Measurements from ENCODE around the gene EHD3. TPM values are rescaled to one million over a fixed set of nuclear protein-coding genes. Genes with fewer than 3 reads are reported as not detected.

Gene EHD3
- total RNA-seq, 1 donor from 2014 or later: 3.9 TPM

DNA sequence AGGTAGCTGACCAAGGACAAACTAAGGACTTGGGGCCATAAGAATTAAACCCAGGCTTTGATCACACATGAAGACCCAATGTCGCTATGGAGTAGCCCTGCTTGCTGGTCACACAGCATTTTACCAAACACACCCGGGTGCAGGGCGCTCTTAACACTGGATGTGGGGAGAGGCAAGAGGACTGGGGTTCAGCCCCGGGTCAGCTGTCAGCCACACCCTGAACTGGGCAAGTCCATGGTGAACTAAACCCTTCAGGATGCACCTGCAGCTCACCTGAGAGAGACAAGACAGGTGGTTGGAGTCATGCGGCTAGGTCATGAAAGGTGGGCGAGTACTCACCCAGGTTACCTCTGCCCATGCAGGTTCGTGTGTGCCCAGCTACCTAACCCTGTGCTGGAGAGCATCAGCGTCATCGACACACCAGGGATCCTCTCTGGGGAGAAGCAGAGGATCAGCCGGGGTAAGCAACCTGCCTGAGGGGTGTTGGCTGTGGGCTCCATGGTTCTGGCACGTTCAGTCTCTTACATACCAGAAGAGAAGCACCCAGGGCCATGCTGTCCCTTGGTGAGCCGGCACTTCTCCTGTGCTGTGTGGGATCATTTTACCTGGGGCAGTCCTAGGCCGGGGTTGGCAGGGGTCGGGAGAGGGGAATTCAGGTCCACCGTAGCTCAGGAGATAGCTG lies 15.2 kb downstream of the EHD3 start:
- H3K4me3 ChIP-seq: no peak overlapping the region
- no peak overlapping the region for H3K4me2 ChIP-seq
- no peak overlapping the region for H3K9ac ChIP-seq
- TF ChIP-seq EZH2 (IDR thresholded peaks at IDR 0.05) (no peak), EZH2phosphoT487 (IDR thresholded peaks at IDR 0.05) (no peak)
- TF ChIP-seq, protein P1, sequence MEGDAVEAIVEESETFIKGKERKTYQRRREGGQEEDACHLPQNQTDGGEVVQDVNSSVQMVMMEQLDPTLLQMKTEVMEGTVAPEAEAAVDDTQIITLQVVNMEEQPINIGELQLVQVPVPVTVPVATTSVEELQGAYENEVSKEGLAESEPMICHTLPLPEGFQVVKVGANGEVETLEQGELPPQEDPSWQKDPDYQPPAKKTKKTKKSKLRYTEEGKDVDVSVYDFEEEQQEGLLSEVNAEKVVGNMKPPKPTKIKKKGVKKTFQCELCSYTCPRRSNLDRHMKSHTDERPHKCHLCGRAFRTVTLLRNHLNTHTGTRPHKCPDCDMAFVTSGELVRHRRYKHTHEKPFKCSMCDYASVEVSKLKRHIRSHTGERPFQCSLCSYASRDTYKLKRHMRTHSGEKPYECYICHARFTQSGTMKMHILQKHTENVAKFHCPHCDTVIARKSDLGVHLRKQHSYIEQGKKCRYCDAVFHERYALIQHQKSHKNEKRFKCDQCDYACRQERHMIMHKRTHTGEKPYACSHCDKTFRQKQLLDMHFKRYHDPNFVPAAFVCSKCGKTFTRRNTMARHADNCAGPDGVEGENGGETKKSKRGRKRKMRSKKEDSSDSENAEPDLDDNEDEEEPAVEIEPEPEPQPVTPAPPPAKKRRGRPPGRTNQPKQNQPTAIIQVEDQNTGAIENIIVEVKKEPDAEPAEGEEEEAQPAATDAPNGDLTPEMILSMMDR (IDR thresholded peaks at IDR 0.05): no peak
- no peaks in the 10 kb centered on the region for H3K9me3 Mint-ChIP-seq
- H3K27me3 Mint-ChIP-seq (ENCODE audit: insufficient read depth, low read depth): peaks cover 6% of the 10 kb centered on the region
- H3K4me1 ChIP-seq: no peaks in the 10 kb centered on the region
- H3F3A ChIP-seq (ENCODE audit: low read depth): no peaks in the 10 kb centered on the region
- no peaks in the 10 kb centered on the region for H4K20me1 ChIP-seq (ENCODE audit: low read depth)
- no peaks in the 10 kb centered on the region for H3K79me2 ChIP-seq (ENCODE audit: low read depth)
- no peaks in the 10 kb centered on the region for H3K27me3 ChIP-seq
- no peak overlapping the region for H2AFZ ChIP-seq (replicated peaks)
- H3K27ac ChIP-seq: no peak overlapping the region
- H3K9me3 ChIP-seq (ENCODE audit: low read depth): no peaks in the 10 kb centered on the region
- no peaks in the 10 kb centered on the region for H3K36me3 ChIP-seq
- no peak for DNase-seq (ENCODE audit: low spot score)
- H3K36me3 Mint-ChIP-seq: peaks cover 4% of the 10 kb centered on the region
- H3K4me3 Mint-ChIP-seq: no peak overlapping the region
- no peaks in the 10 kb centered on the region for H3K4me1 Mint-ChIP-seq
- no peak overlapping the region for H3K27ac Mint-ChIP-seq

DNA sequence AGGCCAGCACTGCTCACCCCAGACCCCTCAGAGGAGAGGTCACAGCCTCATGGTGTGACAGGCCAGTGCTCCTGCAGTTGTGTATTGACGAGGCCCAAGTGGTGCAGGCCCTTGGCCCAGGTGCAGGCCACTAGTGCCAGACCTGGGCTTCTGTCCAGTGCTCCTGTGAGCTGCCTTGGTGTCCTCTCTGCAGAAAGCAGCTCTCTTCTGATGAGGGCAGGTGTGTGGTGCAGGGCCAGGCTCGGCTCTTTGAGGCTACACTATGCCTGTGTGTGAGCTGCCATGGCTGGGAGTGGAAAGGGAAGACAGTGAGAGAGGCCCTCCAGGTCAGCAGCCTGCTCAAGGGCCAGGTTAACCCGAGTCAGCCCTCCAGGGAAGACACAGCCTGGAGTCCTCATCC lies 17.1 kb downstream of the EHD3 start:
- peaks cover 6% of the 10 kb centered on the region for H3K27me3 Mint-ChIP-seq (ENCODE audit: insufficient read depth, low read depth)

DNA sequence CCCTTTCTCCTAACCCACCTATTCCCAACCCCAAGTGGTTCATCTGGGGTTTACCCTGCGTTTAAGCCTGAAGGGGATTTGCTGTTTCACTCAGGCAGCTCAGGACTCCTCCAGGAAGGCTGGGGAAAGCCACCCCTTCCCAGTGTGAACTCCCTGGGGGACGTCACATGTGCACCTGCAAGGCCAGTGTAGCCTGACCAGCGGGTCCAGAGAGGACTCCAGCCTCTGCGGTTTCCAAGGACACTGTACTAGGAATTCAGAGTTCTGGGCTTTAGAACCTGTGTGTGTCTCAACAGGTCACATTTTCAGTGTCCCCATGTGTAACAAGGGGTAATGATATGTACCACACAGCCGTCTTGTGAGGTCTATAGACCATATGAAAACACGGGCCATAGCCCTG lies 17.9 kb downstream of the EHD3 start:
- Histone ChIP-seq H3K79me2 (ENCODE audit: low read depth) (no peaks in the 10 kb centered on the region), H3K27ac (no peak overlapping the region), H3K4me1 (peaks cover 5% of the 10 kb centered on the region), H3F3A (ENCODE audit: low read depth) (peaks cover 7% of the 10 kb centered on the region), H3K27me3 (no peaks in the 10 kb centered on the region), H4K20me1 (ENCODE audit: low read depth) (no peaks in the 10 kb centered on the region), H3K4me3 (no peak overlapping the region), H2AFZ (replicated peaks) (no peak overlapping the region), H3K4me2 (no peak overlapping the region), H3K9ac (no peak overlapping the region), H3K36me3 (no peaks in the 10 kb centered on the region), H3K9me3 (ENCODE audit: low read depth) (no peaks in the 10 kb centered on the region)
- H3K9me3 Mint-ChIP-seq: no peaks in the 10 kb centered on the region
- H3K4me3 Mint-ChIP-seq: no peak overlapping the region
- H3K4me1 Mint-ChIP-seq: peaks cover 9% of the 10 kb centered on the region
- no peak for TF ChIP-seq EZH2phosphoT487 (IDR thresholded peaks at IDR 0.05)
- TF ChIP-seq, protein P1 (IDR thresholded peaks at IDR 0.05): no peak
- no peak for TF ChIP-seq EZH2 (IDR thresholded peaks at IDR 0.05)
- H3K36me3 Mint-ChIP-seq: peaks cover 2% of the 10 kb centered on the region
- peaks cover 6% of the 10 kb centered on the region for H3K27me3 Mint-ChIP-seq (ENCODE audit: insufficient read depth, low read depth)
- DNase-seq (ENCODE audit: low spot score): no peak
- H3K27ac Mint-ChIP-seq: no peak overlapping the region

More for the DNA sequence above, 17.1 kb downstream of the EHD3 start:
- no peak for DNase-seq (ENCODE audit: low spot score)
- H3K9ac ChIP-seq: no peak overlapping the region
- no peaks in the 10 kb centered on the region for H3F3A ChIP-seq (ENCODE audit: low read depth)
- no peak overlapping the region for H2AFZ ChIP-seq (replicated peaks)
- H3K36me3 ChIP-seq: no peaks in the 10 kb centered on the region
- H3K9me3 ChIP-seq (ENCODE audit: low read depth): no peaks in the 10 kb centered on the region
- Mint-ChIP-seq H3K27ac (no peak overlapping the region), H3K9me3 (no peaks in the 10 kb centered on the region), H3K4me3 (no peak overlapping the region), H3K36me3 (peaks cover under 1% of the 10 kb centered on the region), H3K4me1 (peaks cover 3% of the 10 kb centered on the region)
- H3K4me3 ChIP-seq: no peak overlapping the region
- no peaks in the 10 kb centered on the region for H4K20me1 ChIP-seq (ENCODE audit: low read depth)
- H3K4me1 ChIP-seq: no peaks in the 10 kb centered on the region
- no peak overlapping the region for H3K27ac ChIP-seq
- no peaks in the 10 kb centered on the region for H3K27me3 ChIP-seq
- TF ChIP-seq EZH2 (IDR thresholded peaks at IDR 0.05): no peak
- TF ChIP-seq, protein P1 (IDR thresholded peaks at IDR 0.05): no peak
- TF ChIP-seq EZH2phosphoT487 (IDR thresholded peaks at IDR 0.05): no peak
- H3K79me2 ChIP-seq (ENCODE audit: low read depth): no peaks in the 10 kb centered on the region
- no peak overlapping the region for H3K4me2 ChIP-seq
